Measurements from ENCODE around the gene SUPT3H. TPM values are rescaled to one million over a fixed set of nuclear protein-coding genes. Genes with fewer than 3 reads are reported as not detected.

Gene SUPT3H
- total and polyA plus RNA-seq, 2 donors from 2014 or later, result 10.1 to 12.5 TPM

DNA sequence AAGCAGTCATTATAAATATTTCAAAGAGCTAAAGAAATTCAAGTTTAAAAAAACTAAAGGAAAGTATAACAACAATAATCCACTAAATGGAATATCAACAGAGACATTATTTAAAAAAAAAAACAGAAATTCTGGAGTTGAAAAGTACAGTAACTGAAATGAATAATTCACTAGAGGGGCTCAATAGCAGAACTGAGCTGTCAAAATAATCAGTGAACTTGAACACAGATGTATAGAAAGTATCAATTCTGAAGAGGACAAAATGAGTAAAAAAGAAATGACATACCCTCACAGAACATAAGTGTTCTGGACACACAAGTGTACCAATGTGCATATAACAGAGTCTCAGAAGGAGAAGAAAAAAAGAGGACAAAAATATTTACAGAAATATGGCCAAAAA lies 241.2 kb downstream of the SUPT3H start:
- Histone ChIP-seq H3K4me1 (ENCODE audit: control insufficient read depth in 2 of 3, insufficient read depth in 2 of 3, low read depth in 1 of 3, low read length in 3 of 3) (no peaks in the 10 kb centered on the region), H3K27me3 (ENCODE audit: control insufficient read depth, insufficient read depth, low read length) (no peaks in the 10 kb centered on the region), H3K27ac (ENCODE audit: low read depth in 2 of 2, low read length in 2 of 2) (no peak overlapping the region), H3K9ac (ENCODE audit: low read length in 3 of 3) (no peak overlapping the region), H3K9me3 (ENCODE audit: control insufficient read depth in 2 of 3, insufficient read depth in 1 of 3, low read length in 3 of 3) (peaks cover 0 to 7% (median 0%) of the 10 kb centered on the region in 3 donors), H3K4me3 (ENCODE audit: low read length in 3 of 3) (no peak overlapping the region), H3K36me3 (ENCODE audit: control insufficient read depth in 2 of 3, insufficient read depth in 3 of 3, low read length in 3 of 3) (no peaks in the 10 kb centered on the region)
- DNase-seq, result no peak
- TF ChIP-seq, protein P1, sequence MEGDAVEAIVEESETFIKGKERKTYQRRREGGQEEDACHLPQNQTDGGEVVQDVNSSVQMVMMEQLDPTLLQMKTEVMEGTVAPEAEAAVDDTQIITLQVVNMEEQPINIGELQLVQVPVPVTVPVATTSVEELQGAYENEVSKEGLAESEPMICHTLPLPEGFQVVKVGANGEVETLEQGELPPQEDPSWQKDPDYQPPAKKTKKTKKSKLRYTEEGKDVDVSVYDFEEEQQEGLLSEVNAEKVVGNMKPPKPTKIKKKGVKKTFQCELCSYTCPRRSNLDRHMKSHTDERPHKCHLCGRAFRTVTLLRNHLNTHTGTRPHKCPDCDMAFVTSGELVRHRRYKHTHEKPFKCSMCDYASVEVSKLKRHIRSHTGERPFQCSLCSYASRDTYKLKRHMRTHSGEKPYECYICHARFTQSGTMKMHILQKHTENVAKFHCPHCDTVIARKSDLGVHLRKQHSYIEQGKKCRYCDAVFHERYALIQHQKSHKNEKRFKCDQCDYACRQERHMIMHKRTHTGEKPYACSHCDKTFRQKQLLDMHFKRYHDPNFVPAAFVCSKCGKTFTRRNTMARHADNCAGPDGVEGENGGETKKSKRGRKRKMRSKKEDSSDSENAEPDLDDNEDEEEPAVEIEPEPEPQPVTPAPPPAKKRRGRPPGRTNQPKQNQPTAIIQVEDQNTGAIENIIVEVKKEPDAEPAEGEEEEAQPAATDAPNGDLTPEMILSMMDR (IDR thresholded peaks at IDR 0.05; ENCODE audit: borderline replicate concordance, extremely low read depth, insufficient read depth), result no peak
- intact Hi-C loops (cut with DNase I), result no loop called here
- no peak for FAIRE-seq

DNA sequence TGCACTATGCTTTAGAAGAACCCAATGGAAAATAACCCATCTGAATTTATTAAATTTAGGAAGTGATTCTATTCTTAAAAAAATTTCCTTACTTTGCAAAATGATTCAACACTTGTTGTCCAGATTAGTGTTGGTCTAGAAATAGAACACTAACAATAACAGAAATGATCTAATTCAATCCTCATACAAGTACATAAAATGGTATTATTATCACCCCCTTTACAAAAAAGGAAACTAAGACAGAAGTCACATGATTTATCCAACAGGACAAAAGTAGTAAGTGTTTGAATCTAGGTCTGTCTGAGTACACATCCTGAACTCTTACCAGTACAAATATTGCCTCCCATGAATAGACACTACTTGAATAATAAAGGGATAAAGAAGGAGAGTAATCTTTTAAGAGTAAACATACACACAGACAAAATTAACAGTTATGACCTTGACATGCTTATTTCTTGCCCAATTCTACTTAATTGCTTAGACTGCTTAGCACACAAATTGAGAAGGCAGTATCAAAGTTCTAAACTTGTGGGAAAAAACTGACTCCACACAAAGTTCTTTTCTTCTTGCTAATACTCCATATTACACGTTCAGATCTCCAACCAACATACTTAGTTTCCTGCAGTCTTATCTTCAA lies 245.0 kb downstream of the SUPT3H start:
- H3K9me3 ChIP-seq (ENCODE audit: control insufficient read depth in 2 of 3, insufficient read depth in 1 of 3, low read length in 3 of 3), result peaks cover 0 to 7% (median 0%) of the 10 kb centered on the region in 3 donors
- H3K9ac ChIP-seq (ENCODE audit: low read length in 3 of 3), result no peak overlapping the region
- no peaks in the 10 kb centered on the region for H3K36me3 ChIP-seq (ENCODE audit: control insufficient read depth in 2 of 3, insufficient read depth in 3 of 3, low read length in 3 of 3)
- no peak for FAIRE-seq
- no peaks in the 10 kb centered on the region for H3K4me1 ChIP-seq (ENCODE audit: control insufficient read depth in 2 of 3, insufficient read depth in 2 of 3, low read depth in 1 of 3, low read length in 3 of 3)
- intact Hi-C loops (cut with DNase I), result no loop called here
- DNase-seq, result no peak
- no peak overlapping the region for H3K27ac ChIP-seq (ENCODE audit: low read depth in 2 of 2, low read length in 2 of 2)
- no peaks in the 10 kb centered on the region for H3K27me3 ChIP-seq (ENCODE audit: control insufficient read depth, insufficient read depth, low read length)
- TF ChIP-seq, protein P1 (IDR thresholded peaks at IDR 0.05; ENCODE audit: borderline replicate concordance, extremely low read depth, insufficient read depth), result no peak
- no peak overlapping the region for H3K4me3 ChIP-seq (ENCODE audit: low read length in 3 of 3)

DNA sequence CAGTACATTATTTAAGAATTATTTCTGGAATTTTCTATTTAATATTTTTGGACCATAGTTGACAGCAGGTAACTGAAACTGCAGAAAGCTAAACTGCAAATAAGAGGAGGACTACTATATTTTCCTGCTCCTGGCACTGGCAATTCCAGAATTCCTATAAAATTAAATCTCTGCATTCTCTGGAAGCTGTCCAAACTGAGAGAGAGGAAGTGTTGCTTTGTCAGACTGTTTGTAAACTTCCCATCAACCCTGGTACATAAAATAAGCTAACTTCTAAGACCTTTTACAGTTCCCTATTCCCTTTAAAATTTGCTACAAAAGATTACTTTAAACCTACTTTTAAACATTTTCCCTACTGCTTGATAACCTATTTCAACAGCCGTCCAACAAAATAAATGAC lies 245.7 kb downstream of the SUPT3H start:
- TF ChIP-seq, protein P1 (IDR thresholded peaks at IDR 0.05; ENCODE audit: borderline replicate concordance, extremely low read depth, insufficient read depth), result no peak
- intact Hi-C loops (cut with DNase I), result no loop called here

DNA sequence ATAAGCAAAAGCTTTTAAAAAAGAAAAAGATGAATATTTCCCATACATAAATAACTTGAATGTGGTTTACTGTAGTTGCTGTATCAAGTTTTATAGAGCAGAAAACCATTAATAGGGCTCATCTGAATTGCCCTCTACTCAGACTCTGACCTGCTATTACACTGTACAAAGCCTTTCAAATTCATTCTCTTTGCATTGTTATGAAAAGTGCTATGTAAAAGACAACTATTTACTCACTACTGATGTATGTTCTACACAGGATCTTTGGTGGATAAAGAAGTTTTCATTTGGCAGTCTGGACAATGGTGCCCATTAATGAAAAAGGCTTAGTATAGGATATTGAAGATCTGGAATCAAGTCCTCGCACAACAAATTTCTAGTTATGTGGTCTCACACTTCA lies 248.7 kb downstream of the SUPT3H start:
- Histone ChIP-seq H3K9ac (ENCODE audit: low read length in 3 of 3) (no peak overlapping the region), H3K4me3 (ENCODE audit: low read length in 3 of 3) (no peak overlapping the region), H3K36me3 (ENCODE audit: control insufficient read depth in 2 of 3, insufficient read depth in 3 of 3, low read length in 3 of 3) (no peaks in the 10 kb centered on the region), H3K4me1 (ENCODE audit: control insufficient read depth in 2 of 3, insufficient read depth in 2 of 3, low read depth in 1 of 3, low read length in 3 of 3) (no peaks in the 10 kb centered on the region), H3K27ac (ENCODE audit: low read depth in 2 of 2, low read length in 2 of 2) (no peak overlapping the region), H3K27me3 (ENCODE audit: control insufficient read depth, insufficient read depth, low read length) (no peaks in the 10 kb centered on the region), H3K9me3 (ENCODE audit: control insufficient read depth in 2 of 3, insufficient read depth in 1 of 3, low read length in 3 of 3) (no peaks in the 10 kb centered on the region)
- TF ChIP-seq, protein P1 (IDR thresholded peaks at IDR 0.05; ENCODE audit: borderline replicate concordance, extremely low read depth, insufficient read depth), result no peak
- FAIRE-seq (no peak), DNase-seq (no peak)
- intact Hi-C loops (cut with DNase I), result no loop called here

More for the DNA sequence above, 245.7 kb downstream of the SUPT3H start:
- Histone ChIP-seq H3K9me3 (ENCODE audit: control insufficient read depth in 2 of 3, insufficient read depth in 1 of 3, low read length in 3 of 3) (peaks cover 0 to 6% (median 0%) of the 10 kb centered on the region in 3 donors), H3K27ac (ENCODE audit: low read depth in 2 of 2, low read length in 2 of 2) (no peak overlapping the region), H3K9ac (ENCODE audit: low read length in 3 of 3) (no peak overlapping the region), H3K4me1 (ENCODE audit: control insufficient read depth in 2 of 3, insufficient read depth in 2 of 3, low read depth in 1 of 3, low read length in 3 of 3) (no peaks in the 10 kb centered on the region), H3K36me3 (ENCODE audit: control insufficient read depth in 2 of 3, insufficient read depth in 3 of 3, low read length in 3 of 3) (no peaks in the 10 kb centered on the region), H3K27me3 (ENCODE audit: control insufficient read depth, insufficient read depth, low read length) (no peaks in the 10 kb centered on the region), H3K4me3 (ENCODE audit: low read length in 3 of 3) (no peak overlapping the region)
- DNase-seq (peak in 2 of 5 donors; percentile 23 to 65), FAIRE-seq (no peak)
